ENCODE results near the gene ARHGAP24.
"Not testable (repeated sequence)": the region's sequence is repeated elsewhere in the genome, so short reads cannot be mapped to it uniquely, and the experiment has no call there.

The ARHGAP24 gene

DNA sequence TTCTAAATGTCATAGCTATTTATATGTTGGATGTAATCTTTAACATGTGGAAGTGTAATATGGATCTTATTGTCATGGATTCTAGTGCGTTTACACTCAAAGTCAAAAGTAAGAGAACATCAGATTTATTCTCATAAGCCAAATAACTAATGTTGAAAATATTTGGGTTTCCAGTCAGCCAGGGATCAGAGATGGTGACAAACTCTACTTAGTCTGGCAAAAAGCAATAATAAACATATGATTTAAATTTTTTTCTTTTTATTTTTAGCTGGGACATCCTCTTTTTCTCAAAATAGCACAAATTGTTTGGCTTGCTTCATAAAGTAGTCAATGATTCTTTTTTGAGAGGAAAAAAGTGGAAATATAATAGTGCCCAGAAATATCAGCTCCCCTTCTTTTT is 392.3 kb downstream of the ARHGAP24 start:
- DNase-seq, result no peak

DNA sequence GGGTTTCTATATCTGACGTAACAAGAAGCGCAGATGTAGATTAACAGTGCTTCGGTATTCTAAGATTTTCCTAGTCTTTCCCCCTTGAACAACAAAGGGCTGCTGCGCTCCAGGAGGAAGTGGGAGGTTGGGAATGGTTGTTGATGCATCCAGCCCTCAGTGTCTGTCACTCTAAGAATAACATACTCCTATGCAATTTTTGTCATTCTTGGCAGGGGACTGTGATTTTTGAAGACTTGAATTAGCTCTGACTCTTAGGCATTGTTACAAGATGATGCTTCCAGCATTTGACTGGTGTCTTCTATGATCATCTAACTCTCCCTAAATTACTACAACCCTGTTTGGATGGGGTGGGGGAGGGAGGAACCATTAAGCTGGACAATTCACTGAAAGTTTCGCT is 394.2 kb downstream of the ARHGAP24 start:
- no peak for DNase-seq

- no peak for DNase-seq
Measured at GRCh38 chr4:85870298-85871083, 395.5 kb downstream of the ARHGAP24 start.

GRCh38 chr4:85873566-85873965 is 398.6 kb downstream of the ARHGAP24 start:
- DNase-seq, result no peak

DNA sequence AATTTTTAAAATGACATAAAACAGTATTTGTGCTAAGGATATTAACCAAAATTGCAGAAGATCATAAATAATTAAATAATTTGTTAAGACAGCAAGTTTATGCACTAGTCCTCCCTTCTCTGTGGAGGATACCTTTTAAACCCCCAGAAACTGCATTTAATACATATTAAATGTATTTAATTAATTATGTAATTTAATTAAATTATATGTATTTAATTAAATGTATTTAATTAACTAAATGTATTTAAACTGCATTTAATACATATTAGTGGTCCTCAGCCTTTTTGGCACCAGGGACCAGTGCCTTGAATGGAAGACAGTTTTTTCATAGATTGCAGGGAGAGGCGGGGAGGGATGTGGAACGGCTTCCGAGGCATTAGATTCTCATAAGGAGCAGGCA is 404.6 kb downstream of the ARHGAP24 start:
- no peak for DNase-seq

DNA sequence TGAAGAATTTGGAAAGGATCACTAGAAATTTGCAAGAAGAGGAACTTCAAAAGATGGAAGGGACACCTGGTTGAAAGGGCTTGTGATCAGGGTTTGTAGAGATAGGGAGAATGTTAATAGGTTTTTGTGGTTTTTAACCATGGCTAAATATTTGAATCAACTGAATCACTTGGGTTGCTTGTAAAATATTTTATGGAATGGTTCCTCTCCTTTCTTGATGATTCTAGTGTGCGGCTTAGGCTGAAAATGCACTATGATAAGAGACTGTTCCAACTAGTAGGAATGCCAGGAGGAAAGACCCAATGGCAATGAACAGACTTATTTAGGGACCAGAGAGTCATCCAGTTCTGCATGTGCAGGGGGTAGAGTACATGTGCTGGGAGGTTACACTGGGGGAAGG is 408.2 kb downstream of the ARHGAP24 start:
- DNase-seq, result no peak

GRCh38 chr4:85884251-85884650 is 409.3 kb downstream of the ARHGAP24 start:
- DNase-seq, result no peak

- no peak for DNase-seq
Measured at GRCh38 chr4:85886665-85887064, 411.7 kb downstream of the ARHGAP24 start.

- no peak for DNase-seq
Measured at GRCh38 chr4:85889314-85889713, 414.4 kb downstream of the ARHGAP24 start.

GRCh38 chr4:85895755-85896154 is 420.8 kb downstream of the ARHGAP24 start:
- no peak for DNase-seq

- DNase-seq, result no peak
Measured at GRCh38 chr4:85898231-85898630, 423.3 kb downstream of the ARHGAP24 start.

DNA sequence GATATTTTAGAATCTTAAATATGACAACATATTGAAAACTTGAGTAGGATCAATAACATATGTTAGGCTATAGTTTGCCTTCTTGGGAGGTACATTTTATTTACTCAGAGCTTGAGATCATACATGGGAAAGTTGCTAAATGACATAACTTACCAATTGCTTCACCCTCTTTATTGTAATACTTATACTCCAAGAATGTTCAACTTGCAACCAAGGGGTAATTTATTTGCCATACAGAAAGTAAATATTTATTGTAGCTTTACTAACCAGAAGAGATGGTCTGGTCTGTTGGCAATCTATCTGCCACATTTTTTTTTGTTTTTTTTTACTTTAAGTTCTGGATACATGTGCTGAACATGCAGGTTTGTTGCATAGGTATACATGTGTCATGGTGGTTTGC is 426.6 kb downstream of the ARHGAP24 start:
- DNase-seq, result no peak

DNA sequence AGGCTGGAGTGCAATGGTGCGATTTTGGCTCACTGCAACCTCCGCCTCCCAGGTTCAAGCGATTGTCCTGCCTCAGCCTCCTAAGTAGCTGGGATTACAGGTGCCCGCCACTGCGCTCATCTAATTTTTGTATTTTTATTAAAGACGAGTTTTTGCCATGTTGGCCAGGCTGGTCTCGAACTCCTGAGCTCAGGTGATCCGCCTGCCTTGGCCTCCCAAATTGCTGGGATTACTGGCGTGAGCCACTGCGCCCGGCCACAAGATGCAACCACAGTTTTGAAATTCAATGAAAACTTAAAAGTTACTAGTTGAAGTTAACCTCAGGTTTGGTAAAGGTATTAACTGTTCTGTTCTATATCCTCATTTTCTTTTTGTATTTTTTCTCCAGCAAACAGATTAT is 427.7 kb downstream of the ARHGAP24 start:
- not testable (repeated sequence) for DNase-seq

- DNase-seq, result no peak
Measured at GRCh38 chr4:85905761-85906160, 430.8 kb downstream of the ARHGAP24 start.

DNA sequence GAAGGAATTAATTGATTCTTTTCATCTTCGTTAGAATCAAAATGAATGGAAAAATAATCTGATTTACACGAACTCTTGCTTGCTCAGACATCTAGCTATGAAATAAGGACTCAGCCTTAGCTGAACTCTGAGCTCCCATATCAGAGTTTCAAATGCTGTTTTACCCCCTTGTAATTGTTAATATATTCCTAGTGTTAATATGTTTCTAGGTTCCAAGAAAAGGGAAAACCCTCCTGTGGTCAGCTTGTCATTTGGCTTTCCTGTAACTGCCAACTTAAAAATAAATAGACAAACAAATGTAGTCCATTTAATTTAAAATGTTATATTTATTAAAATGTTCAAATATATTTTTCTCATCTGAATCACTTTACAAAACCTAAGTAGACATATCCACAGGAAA is 432.1 kb downstream of the ARHGAP24 start:
- DNase-seq, result no peak

- no peak for DNase-seq
Measured at GRCh38 chr4:85909851-85910250, 434.9 kb downstream of the ARHGAP24 start.

DNA sequence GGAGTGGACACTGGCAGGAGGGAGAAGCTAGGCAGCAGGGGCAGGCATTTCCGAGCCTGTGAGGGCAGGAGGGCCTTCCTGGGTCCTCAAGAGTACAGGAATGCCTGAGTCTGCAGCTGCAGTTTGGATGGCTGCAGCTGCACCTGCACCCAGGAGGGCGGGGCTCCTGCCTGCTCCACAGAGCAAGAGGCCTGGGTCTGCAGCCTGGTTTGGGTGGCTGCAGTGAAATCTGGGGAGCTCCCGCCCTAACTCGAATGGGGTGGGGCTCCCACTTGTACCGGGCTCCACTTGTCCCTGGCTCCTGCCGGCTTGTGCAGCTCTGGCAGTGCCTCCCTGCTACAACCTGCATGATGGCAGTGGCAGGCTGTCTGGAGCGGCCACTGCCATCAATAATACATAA is 436.0 kb downstream of the ARHGAP24 start:
- no peak for DNase-seq

GRCh38 chr4:85913931-85914694 is 439.2 kb downstream of the ARHGAP24 start:
- no peak for DNase-seq

GRCh38 chr4:85915570-85915969 is 440.6 kb downstream of the ARHGAP24 start:
- DNase-seq, result not testable (repeated sequence)

DNA sequence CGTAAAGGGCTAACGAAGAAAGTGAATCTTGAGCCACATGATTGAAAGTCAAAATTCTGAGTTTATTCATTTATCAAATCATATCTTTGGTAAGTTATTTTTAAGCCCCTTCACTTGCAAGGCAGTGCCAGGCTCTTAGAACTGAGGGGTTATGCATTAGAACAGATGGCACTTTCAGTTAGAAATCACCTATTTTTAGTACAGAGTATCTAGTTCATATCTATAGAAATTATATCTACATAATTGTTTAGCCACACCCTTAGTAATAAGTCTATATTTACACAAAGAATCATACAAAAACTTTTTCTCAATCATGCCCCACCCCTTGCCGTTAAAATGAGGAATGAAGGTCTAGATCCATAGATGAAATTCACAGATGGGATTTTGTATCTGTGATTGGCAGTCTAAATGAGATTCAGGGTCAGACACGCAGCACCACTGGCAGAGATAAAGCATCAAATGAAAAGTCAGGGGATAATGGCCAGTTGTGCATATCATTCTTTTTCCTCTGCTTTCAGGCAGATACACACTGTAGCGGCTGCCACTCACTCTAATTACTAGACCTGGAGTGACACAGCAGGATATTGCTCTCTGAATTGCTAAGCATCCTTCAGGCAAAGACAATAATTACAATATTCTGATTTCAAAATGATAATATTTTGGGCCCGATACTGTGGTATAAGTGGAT is 444.4 kb downstream of the ARHGAP24 start:
- no peak for DNase-seq

DNA sequence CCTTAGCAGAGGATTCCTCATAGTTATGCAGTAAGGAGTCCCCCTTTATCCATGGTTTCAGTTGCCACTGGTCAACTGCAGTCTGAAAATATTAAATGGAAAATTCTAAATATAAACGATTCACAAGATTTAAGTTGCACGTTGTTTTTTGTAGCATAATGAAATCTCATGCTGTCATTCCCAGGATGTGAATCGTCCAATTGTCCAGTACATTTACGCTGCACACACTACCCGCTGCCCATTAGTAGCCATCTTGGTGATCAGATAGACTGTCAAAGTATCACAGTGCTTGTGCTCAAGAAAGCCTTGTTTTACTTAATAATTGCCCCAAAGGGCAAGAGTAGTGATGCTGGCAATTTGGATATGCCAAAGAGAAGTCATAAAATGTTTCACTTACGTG is 450.1 kb downstream of the ARHGAP24 start:
- DNase-seq, result no peak

- no peak for DNase-seq
Measured at GRCh38 chr4:85928775-85929591, 454.0 kb downstream of the ARHGAP24 start.
